Astrocyte of the cerebellum (primary cell): ENCODE measurements around the gene MINK1.
A peak's percentile ranks its signal among the peaks of the same experiment; 100 is the strongest.
"Not testable (repeated sequence)": the region's sequence is repeated elsewhere in the genome, so short reads cannot be mapped to it uniquely, and the experiment has no call there.

Source experiments
- DNase-seq: peaks from one replicate; pipeline ENCODE4 v3.0.0-alpha.2; 2011; ENCODE audit warnings: low read depth
- H3K4me3 ChIP-seq: 2 replicates; pipeline ENCODE4 v1.5.1; 2011; ENCODE audit warnings: mild to moderate bottlenecking, low read depth, low read length, moderate library complexity
- CTCF ChIP-seq: IDR thresholded peaks from 2 replicates; pipeline ENCODE4 v1.5.1; 2012; ENCODE audit warnings: low read length, low read depth, moderate library complexity, mild to moderate bottlenecking; ENCODE audit errors: missing control alignments
- in situ Hi-C: cut with HindIII; loops from 2 replicates; pipeline ENCODE4 v1.10.0; 2017; ENCODE audit warnings: low sequenced_read_pairs

The MINK1 gene

GRCh38 chr17:4908301-4908700 lies 75.2 kb downstream of the MINK1 start:
- H3K4me3 ChIP-seq, result no peak overlapping the region
- no peak for DNase-seq
- in situ Hi-C loops, result no loop called here
- TF ChIP-seq CTCF, result no peak

- TF ChIP-seq CTCF, result peak; percentile 89
- in situ Hi-C loops, result no loop called here
- peak; percentile 73 for DNase-seq
- H3K4me3 ChIP-seq, result no peak overlapping the region
Measured at GRCh38 chr17:4908711-4909496, 75.8 kb downstream of the MINK1 start.

- no peak for DNase-seq
- in situ Hi-C loops, result no loop called here
- TF ChIP-seq CTCF, result no peak
- no peak overlapping the region for H3K4me3 ChIP-seq
Measured at GRCh38 chr17:4913994-4914393, 80.9 kb downstream of the MINK1 start.

GRCh38 chr17:4914551-4914950 lies 81.4 kb downstream of the MINK1 start:
- H3K4me3 ChIP-seq, in situ Hi-C loops, DNase-seq: not testable (repeated sequence)

GRCh38 chr17:4919511-4920047 lies 86.4 kb downstream of the MINK1 start:
- H3K4me3 ChIP-seq, result no peak overlapping the region
- in situ Hi-C loops, result no loop called here
- TF ChIP-seq CTCF, result no peak
- DNase-seq, result no peak

- no peak for DNase-seq
- no peak overlapping the region for H3K4me3 ChIP-seq
- in situ Hi-C loops, result no loop called here
- TF ChIP-seq CTCF, result no peak
Measured at GRCh38 chr17:4920351-4921048, 87.4 kb downstream of the MINK1 start.

GRCh38 chr17:4921320-4921719 lies 88.2 kb downstream of the MINK1 start:
- no peak for TF ChIP-seq CTCF
- H3K4me3 ChIP-seq, result no peak overlapping the region
- in situ Hi-C loops, result no loop called here
- no peak for DNase-seq

GRCh38 chr17:4926577-4927335 lies 93.6 kb downstream of the MINK1 start:
- H3K4me3 ChIP-seq, DNase-seq, in situ Hi-C loops: not testable (repeated sequence)
